ENCODE results near the gene SNHG17. TPM values are rescaled to one million over a fixed set of nuclear protein-coding genes. Genes with fewer than 3 reads are reported as not detected.
A peak's percentile ranks its signal among the peaks of the same experiment; 100 is the strongest.

The SNHG17 gene
- total RNA-seq = 10 to 100 TPM; 28.7 to 56.1 (median 33.7) TPM
- 10 to 100 TPM; 42.0 to 58.0 (median 47.0) TPM for polyA plus RNA-seq
- long read RNA-seq, donor 1, partial matches to known transcripts = 0 of 6 reads
- long read RNA-seq, donor 1, other reads (novel, unspliced or antisense) = 6 of 6 reads
- long read RNA-seq, donor 2, partial matches to known transcripts = 0 of 2 reads
- long read RNA-seq, donor 2, other reads (novel, unspliced or antisense) = 0 of 2 reads

DNA sequence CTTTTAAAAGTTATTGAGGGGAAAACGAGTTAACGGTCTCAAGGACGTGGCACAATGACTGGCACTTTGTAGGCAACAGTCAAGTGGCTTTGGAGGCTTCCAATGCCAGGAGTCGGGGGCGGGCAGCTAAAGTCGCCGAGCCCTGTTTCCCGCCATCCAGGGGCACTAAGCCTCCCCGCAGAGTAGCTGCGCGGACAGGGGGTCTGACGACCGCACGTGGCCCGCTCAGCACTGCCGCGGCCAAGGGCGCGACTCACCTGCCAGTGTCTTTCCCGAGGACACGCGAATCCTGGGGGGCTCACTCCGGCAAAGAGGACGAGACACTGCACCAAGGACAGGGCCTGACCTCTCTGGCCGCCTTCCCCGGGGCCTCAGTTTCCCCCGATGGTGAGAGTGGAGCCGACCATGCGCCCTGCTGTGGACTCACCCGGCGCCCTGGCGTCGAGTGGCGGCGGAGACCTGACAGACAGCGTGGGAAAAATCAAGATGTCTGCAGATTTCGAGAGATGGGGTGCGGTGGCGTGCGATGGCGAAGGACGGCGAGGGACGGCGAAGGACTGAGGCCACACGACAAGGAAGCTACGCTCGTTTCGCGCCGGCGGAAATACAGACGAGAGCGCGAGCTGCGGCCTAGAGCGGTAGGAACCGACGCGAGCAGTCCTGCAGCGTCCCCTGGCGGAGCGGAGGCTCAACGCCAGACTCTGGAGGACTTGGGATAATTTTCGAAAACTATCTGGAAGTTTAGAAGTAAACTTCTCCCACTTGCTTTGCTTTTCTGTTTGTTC lies at the start of gene SNHG17:
Gene SNHG17 (minus strand): TSS at position 559 of the 785 bp plus-strand sequence.
- DNase-seq = peak; percentile 97
- peaks cover 18 to 47% (median 29%) of the 10 kb centered on the region in 6 donors for H3K4me1 ChIP-seq
- H3K9me3 ChIP-seq = no peaks in the 10 kb centered on the region
- peak within 1 kb of the TSS; percentile 72 to 90 (median 86) for H3K27ac ChIP-seq
- H3K27me3 ChIP-seq (replicated peaks in 1 of 7) = no peaks in the 10 kb centered on the region
- peaks cover 0 to 42% (median 40%) of the 10 kb centered on the region in 6 donors for H3K36me3 ChIP-seq
- peak within 1 kb of the TSS; percentile 40 to 94 (median 74) for H3K4me3 ChIP-seq
- TF ChIP-seq POLR2AphosphoS5 (IDR thresholded peaks at IDR 0.05) (peak; percentile 96 to 98 (median 97)), POLR2A (IDR thresholded peaks at IDR 0.05) (peak; percentile 31 to 60 (median 41))
- TF ChIP-seq, protein P1, sequence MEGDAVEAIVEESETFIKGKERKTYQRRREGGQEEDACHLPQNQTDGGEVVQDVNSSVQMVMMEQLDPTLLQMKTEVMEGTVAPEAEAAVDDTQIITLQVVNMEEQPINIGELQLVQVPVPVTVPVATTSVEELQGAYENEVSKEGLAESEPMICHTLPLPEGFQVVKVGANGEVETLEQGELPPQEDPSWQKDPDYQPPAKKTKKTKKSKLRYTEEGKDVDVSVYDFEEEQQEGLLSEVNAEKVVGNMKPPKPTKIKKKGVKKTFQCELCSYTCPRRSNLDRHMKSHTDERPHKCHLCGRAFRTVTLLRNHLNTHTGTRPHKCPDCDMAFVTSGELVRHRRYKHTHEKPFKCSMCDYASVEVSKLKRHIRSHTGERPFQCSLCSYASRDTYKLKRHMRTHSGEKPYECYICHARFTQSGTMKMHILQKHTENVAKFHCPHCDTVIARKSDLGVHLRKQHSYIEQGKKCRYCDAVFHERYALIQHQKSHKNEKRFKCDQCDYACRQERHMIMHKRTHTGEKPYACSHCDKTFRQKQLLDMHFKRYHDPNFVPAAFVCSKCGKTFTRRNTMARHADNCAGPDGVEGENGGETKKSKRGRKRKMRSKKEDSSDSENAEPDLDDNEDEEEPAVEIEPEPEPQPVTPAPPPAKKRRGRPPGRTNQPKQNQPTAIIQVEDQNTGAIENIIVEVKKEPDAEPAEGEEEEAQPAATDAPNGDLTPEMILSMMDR (IDR thresholded peaks at IDR 0.05 in 8 of 11, conservative IDR thresholded peaks at IDR 0.05 in 3 of 11) = peak; percentile 97 to 100 (median 99)
- WGBS, 5 donors = 0 to 1% (median 0%) methylated on average over 51 to 65 of the region's 65 CpGs
- intact Hi-C loops (cut with DNase I; ENCODE audit: low total_unique reads) = no loop called here

- Histone ChIP-seq H3K27ac (no peak overlapping the region), H3K36me3 (peaks cover 0 to 34% (median 0%) of the 10 kb centered on the region in 6 donors), H3K27me3 (replicated peaks in 1 of 7) (no peaks in the 10 kb centered on the region), H3K4me1 (peaks cover 7 to 50% (median 25%) of the 10 kb centered on the region in 6 donors), H3K9me3 (no peaks in the 10 kb centered on the region), H3K4me3 (no peak overlapping the region)
- no peak for DNase-seq
- WGBS, 5 donors = 92 to 97% (median 96%) methylated on average over 2 of the region's 2 CpGs
- TF ChIP-seq POLR2A (IDR thresholded peaks at IDR 0.05) (no peak), POLR2AphosphoS5 (IDR thresholded peaks at IDR 0.05) (no peak)
- TF ChIP-seq, protein P1 (IDR thresholded peaks at IDR 0.05 in 8 of 11, conservative IDR thresholded peaks at IDR 0.05 in 3 of 11) = no peak
- intact Hi-C loops (cut with DNase I; ENCODE audit: low total_unique reads) = no loop called here
Observed at GRCh38 chr20:38479596-38479995, 44.5 kb upstream of the SNHG17 start.

- no peak for DNase-seq
- Histone ChIP-seq H3K4me1 (peaks cover 18 to 64% (median 37%) of the 10 kb centered on the region in 6 donors), H3K36me3 (peaks cover 0 to 18% (median 0%) of the 10 kb centered on the region in 6 donors), H3K27ac (no peak overlapping the region), H3K4me3 (no peak overlapping the region), H3K27me3 (replicated peaks in 1 of 7) (no peaks in the 10 kb centered on the region), H3K9me3 (no peaks in the 10 kb centered on the region)
- 93 to 99% (median 97%) methylated on average over 8 of the region's 8 CpGs for WGBS, 5 donors
- TF ChIP-seq POLR2AphosphoS5 (IDR thresholded peaks at IDR 0.05) = no peak
- TF ChIP-seq, protein P1 (IDR thresholded peaks at IDR 0.05 in 8 of 11, conservative IDR thresholded peaks at IDR 0.05 in 3 of 11) = no peak
- no peak for TF ChIP-seq POLR2A (IDR thresholded peaks at IDR 0.05)
- intact Hi-C loops (cut with DNase I; ENCODE audit: low total_unique reads) = no loop called here
Observed at GRCh38 chr20:38477747-38478146, 42.6 kb upstream of the SNHG17 start.

DNA sequence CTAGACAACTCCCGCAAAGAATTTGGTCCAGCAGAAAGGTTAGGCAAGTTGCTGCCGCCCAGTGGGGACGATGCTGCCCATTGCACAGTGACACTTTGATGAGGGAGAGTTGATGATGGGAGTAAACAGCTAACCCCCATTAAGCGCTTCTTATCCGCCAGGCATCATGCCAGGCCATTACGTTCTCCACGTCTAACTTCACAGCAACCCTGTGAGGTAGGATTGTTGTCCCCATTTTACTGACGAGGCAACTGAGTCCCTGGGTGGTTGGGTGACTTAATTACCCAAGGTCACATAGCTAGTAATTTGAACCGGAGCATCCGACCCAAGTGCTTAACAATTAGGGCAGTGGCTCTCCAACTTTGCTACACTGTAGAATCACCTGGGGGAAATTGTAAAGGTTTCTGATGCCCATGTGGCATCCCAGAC lies 38.3 kb upstream of the SNHG17 start:
- Histone ChIP-seq H3K27me3 (replicated peaks in 1 of 7) (no peaks in the 10 kb centered on the region), H3K4me3 (peak overlapping the region; percentile 58 to 98 (median 78)), H3K36me3 (no peaks in the 10 kb centered on the region), H3K4me1 (peaks cover 18 to 62% (median 34%) of the 10 kb centered on the region in 6 donors), H3K9me3 (no peaks in the 10 kb centered on the region), H3K27ac (peak overlapping the region in 6 of 8 donors; percentile 83 to 96 (median 92))
- intact Hi-C loops (cut with DNase I; ENCODE audit: low total_unique reads) = no loop called here
- WGBS, 5 donors = 8 to 22% (median 17%) methylated on average over 10 of the region's 10 CpGs
- no peak for DNase-seq
- TF ChIP-seq POLR2AphosphoS5 (IDR thresholded peaks at IDR 0.05) (no peak), POLR2A (IDR thresholded peaks at IDR 0.05) (no peak)
- TF ChIP-seq, protein P1 (IDR thresholded peaks at IDR 0.05 in 8 of 11, conservative IDR thresholded peaks at IDR 0.05 in 3 of 11) = no peak
